ENCODE data around the gene KRTAP5-8.

GRCh38 chr11:71581826-71582225 is 44.0 kb downstream of the KRTAP5-8 start:
- TF ChIP-seq POLR2A (IDR thresholded peaks at IDR 0.05): no peak
- TF ChIP-seq, protein P1, sequence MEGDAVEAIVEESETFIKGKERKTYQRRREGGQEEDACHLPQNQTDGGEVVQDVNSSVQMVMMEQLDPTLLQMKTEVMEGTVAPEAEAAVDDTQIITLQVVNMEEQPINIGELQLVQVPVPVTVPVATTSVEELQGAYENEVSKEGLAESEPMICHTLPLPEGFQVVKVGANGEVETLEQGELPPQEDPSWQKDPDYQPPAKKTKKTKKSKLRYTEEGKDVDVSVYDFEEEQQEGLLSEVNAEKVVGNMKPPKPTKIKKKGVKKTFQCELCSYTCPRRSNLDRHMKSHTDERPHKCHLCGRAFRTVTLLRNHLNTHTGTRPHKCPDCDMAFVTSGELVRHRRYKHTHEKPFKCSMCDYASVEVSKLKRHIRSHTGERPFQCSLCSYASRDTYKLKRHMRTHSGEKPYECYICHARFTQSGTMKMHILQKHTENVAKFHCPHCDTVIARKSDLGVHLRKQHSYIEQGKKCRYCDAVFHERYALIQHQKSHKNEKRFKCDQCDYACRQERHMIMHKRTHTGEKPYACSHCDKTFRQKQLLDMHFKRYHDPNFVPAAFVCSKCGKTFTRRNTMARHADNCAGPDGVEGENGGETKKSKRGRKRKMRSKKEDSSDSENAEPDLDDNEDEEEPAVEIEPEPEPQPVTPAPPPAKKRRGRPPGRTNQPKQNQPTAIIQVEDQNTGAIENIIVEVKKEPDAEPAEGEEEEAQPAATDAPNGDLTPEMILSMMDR (IDR thresholded peaks at IDR 0.05): no peak
- TF ChIP-seq POLR2AphosphoS5 (IDR thresholded peaks at IDR 0.05): no peak
